Superior temporal gyrus (tissue), 1 donor: ENCODE data around the gene KIAA1755.

Experiments used
- DNase-seq: peaks from one replicate; pipeline ENCODE4 v3.0.0-alpha.2; 2016; ENCODE audit errors: extremely low spot score

Gene KIAA1755

GRCh38 chr20:38260378-38261053 lies at the start of gene KIAA1755:
Gene KIAA1755, minus strand, starts transcription at chr20:38260735. Its CDS starts 235 bp downstream, at chr20:38260500.
- peak; percentile 61 for DNase-seq

GRCh38 chr20:38308447-38308846 lies 47.9 kb upstream of the KIAA1755 start:
- DNase-seq, result no peak

- no peak for DNase-seq
These were observed 47.5 kb upstream of the KIAA1755 start for GRCh38 chr20:38308047-38308438.

- DNase-seq, result no peak
These were observed 47.0 kb upstream of the KIAA1755 start for GRCh38 chr20:38307371-38308046.

GRCh38 chr20:38306379-38306778 lies 45.8 kb upstream of the KIAA1755 start:
- no peak for DNase-seq

GRCh38 chr20:38305541-38305940 lies 45.0 kb upstream of the KIAA1755 start:
- no peak for DNase-seq

GRCh38 chr20:38304845-38305447 lies 44.4 kb upstream of the KIAA1755 start:
- no peak for DNase-seq

GRCh38 chr20:38303908-38304379 lies 43.4 kb upstream of the KIAA1755 start, which contains the start of gene BPI:
Gene BPI, plus strand, starts transcription at chr20:38304156. Its CDS starts 68 bp downstream, at chr20:38304224.
- no peak for DNase-seq

- no peak for DNase-seq
These were observed 42.3 kb upstream of the KIAA1755 start for GRCh38 chr20:38302786-38303185.

GRCh38 chr20:38301309-38301708 lies 40.8 kb upstream of the KIAA1755 start:
- no peak for DNase-seq

GRCh38 chr20:38300438-38300837 lies 39.9 kb upstream of the KIAA1755 start:
- DNase-seq, result no peak

GRCh38 chr20:38299963-38300362 lies 39.4 kb upstream of the KIAA1755 start:
- DNase-seq, result no peak

- DNase-seq, result peak; percentile 30
These were observed 38.3 kb upstream of the KIAA1755 start for GRCh38 chr20:38298768-38299288.

- DNase-seq, result no peak
These were observed 37.6 kb upstream of the KIAA1755 start for GRCh38 chr20:38297916-38298674.

- DNase-seq, result no peak
These were observed 35.9 kb upstream of the KIAA1755 start for GRCh38 chr20:38296433-38296832.

GRCh38 chr20:38295811-38296210 lies 35.3 kb upstream of the KIAA1755 start:
- no peak for DNase-seq

- DNase-seq, result no peak
These were observed 33.6 kb upstream of the KIAA1755 start for GRCh38 chr20:38294076-38294591.

- DNase-seq, result no peak
These were observed 33.0 kb upstream of the KIAA1755 start for GRCh38 chr20:38293491-38294065.

GRCh38 chr20:38291966-38292365 lies 31.4 kb upstream of the KIAA1755 start:
- DNase-seq, result no peak

- DNase-seq, result no peak
These were observed 30.6 kb upstream of the KIAA1755 start for GRCh38 chr20:38290829-38291814.
